Breast epithelium (tissue), 3 donors: ENCODE data around the gene YAF2.

Experiments
- POLR2A ChIP-seq: fragments of 450-650 bp; IDR thresholded peaks from one replicate; pipeline ENCODE4 v1.6.1; 2016; ENCODE audit warnings: antibody characterized with exemption, mild to moderate bottlenecking, moderate library complexity
- POLR2AphosphoS5 ChIP-seq, 3 donors: sonication (generic); formaldehyde crosslinking; IDR thresholded peaks; one replicate each; pipeline ENCODE4 v1.6.1; 2017; ENCODE audit warnings: antibody characterized with exemption in 3 of 3
- TF ChIP-seq, protein P1 (sequence below), 3 donors: fragments of 450-650 bp; IDR thresholded peaks; one replicate each; pipeline ENCODE4 v1.5.1; 2016 to 2017; ENCODE audit warnings: antibody characterized with exemption in 3 of 3, mild to moderate bottlenecking in 3 of 3, moderate library complexity in 3 of 3

DNA sequence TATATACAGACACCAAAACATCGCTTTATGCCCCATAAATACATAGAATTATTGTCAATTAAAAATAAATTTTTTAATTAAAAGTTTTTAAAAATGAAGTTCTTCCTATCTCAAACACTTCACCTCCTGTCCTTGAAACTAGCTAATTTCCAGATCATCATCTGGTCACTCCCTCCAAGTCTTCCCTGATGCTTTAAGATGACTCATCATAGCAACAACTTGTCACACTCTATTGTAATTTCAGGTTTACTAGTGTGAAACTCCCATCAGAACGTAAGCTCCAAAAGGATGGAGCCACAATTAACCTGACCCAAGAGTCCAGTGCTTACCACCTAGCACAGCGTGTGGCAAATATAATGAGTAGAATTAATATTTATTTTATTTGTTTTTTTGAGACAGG, 109.7 kb downstream of the YAF2 start:
- TF ChIP-seq, protein P1, sequence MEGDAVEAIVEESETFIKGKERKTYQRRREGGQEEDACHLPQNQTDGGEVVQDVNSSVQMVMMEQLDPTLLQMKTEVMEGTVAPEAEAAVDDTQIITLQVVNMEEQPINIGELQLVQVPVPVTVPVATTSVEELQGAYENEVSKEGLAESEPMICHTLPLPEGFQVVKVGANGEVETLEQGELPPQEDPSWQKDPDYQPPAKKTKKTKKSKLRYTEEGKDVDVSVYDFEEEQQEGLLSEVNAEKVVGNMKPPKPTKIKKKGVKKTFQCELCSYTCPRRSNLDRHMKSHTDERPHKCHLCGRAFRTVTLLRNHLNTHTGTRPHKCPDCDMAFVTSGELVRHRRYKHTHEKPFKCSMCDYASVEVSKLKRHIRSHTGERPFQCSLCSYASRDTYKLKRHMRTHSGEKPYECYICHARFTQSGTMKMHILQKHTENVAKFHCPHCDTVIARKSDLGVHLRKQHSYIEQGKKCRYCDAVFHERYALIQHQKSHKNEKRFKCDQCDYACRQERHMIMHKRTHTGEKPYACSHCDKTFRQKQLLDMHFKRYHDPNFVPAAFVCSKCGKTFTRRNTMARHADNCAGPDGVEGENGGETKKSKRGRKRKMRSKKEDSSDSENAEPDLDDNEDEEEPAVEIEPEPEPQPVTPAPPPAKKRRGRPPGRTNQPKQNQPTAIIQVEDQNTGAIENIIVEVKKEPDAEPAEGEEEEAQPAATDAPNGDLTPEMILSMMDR (IDR thresholded peaks at IDR 0.05), result no peak
- TF ChIP-seq POLR2AphosphoS5 (IDR thresholded peaks at IDR 0.05) (no peak), POLR2A (no peak)
